HG03095 (cell line): Measurements from ENCODE around the gene ENOX1.

Experiments used
- ATAC-seq: cut with Tn5 transposase; IDR thresholded peaks from one replicate; pipeline ENCODE4 v1.9.1; 2021; ENCODE audit warnings: moderate library complexity; ENCODE audit not compliant: unreplicated experiment

ENOX1 gene

GRCh38 chr13:43401361-43401760, 385.4 kb downstream of the ENOX1 start:
- no peak for ATAC-seq

GRCh38 chr13:43397111-43397510, 389.7 kb downstream of the ENOX1 start:
- ATAC-seq: no peak

- peak; percentile 14 for ATAC-seq
Measured at GRCh38 chr13:43391036-43391435, 395.7 kb downstream of the ENOX1 start.

DNA sequence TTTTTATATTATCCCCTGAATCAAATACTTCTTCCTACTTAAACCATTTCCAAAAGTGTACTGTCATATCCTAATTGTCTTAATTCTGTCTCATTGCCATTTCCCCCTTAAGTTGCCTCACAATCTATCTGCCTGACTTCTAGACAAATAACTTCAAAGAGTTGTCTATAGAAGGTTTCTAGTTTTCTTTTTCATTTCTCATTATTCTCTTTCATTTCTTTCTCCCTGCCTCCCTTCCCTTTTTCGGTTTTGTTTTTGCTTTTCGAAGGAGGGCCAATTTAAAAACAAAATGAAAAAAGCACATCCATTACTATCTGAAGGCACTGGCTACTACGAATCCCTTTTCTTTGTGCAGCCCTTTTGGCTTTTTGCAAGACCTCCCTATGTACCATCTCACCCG, 396.2 kb downstream of the ENOX1 start:
- ATAC-seq: peak; percentile 71

DNA sequence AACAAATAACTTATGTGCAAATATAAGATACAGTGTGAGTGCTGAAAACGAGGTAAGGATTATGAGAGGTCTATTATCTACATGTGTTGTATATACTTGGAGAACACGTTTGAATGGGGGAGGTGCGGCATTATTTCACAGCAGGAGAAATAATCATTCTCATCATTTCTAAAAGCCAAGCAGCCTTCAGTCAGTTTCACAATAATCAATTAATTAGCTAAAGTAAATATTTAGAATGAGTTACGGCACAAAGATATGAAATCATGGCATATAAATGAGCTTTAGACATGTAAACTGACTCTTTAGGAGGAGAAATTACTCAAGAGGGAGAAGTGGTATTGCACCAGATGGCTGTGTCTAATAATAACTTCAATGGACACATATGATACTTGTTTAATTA, 396.8 kb downstream of the ENOX1 start:
- peak; percentile 6 for ATAC-seq

GRCh38 chr13:43389573-43389972, 397.2 kb downstream of the ENOX1 start:
- ATAC-seq: no peak

- ATAC-seq: peak; percentile 31
Measured at GRCh38 chr13:43388282-43389034, 398.3 kb downstream of the ENOX1 start.

DNA sequence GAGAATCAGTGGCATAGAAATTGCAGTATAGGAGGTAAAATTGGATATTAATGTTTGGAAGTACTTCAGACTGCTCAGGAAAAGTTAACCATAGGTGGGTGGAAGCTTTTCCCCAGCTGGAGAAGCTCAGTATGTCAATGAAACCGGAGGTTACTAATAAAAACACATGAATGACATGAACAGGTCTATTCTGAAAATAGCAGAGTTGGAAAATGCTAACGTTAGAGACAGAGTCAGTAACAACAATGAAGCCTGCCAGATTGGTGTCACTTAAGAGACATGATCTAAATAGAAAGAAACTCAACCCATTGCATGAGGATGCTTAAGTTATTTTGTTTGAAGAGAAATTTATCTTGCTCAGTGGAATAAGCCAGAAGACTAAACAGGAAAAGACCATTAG, 398.9 kb downstream of the ENOX1 start:
- no peak for ATAC-seq

DNA sequence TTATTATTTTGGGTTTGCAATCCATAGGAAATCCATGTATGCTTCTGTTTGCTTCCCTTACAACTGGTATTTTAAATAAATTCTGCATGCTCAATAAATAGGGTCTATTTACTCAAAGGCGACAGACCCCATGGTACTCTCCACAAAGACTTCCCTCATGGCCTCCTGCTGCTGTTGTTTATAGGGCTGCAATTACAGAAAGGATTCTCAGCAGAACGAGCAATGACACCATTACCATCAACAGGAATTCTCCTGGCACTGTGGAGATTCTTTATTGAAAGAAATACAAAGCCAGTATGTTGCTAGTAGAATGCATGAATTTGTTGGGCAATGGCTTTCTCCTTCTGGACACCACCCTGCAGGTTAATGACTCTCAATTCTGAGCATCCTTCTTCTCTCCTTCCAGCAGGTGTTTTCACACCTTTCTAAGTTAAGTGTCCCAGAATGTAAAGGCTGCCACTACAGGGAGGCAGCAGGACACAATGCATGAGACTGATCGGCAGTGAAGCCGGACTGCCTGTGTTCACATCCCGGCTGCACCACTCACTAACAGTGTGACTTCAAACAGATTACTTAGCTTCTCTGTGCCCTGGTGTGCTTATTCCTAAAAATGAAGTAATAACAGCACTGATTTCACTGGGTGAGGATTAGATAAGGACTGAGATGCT, 403.1 kb downstream of the ENOX1 start:
- ATAC-seq: no peak

- ATAC-seq: no peak
Measured at GRCh38 chr13:43379738-43380137, 407.0 kb downstream of the ENOX1 start.

- ATAC-seq: no peak
Measured at GRCh38 chr13:43377973-43378372, 408.8 kb downstream of the ENOX1 start.

GRCh38 chr13:43377149-43377548, 409.6 kb downstream of the ENOX1 start:
- no peak for ATAC-seq

- ATAC-seq: no peak
Measured at GRCh38 chr13:43376596-43376995, 410.2 kb downstream of the ENOX1 start.

DNA sequence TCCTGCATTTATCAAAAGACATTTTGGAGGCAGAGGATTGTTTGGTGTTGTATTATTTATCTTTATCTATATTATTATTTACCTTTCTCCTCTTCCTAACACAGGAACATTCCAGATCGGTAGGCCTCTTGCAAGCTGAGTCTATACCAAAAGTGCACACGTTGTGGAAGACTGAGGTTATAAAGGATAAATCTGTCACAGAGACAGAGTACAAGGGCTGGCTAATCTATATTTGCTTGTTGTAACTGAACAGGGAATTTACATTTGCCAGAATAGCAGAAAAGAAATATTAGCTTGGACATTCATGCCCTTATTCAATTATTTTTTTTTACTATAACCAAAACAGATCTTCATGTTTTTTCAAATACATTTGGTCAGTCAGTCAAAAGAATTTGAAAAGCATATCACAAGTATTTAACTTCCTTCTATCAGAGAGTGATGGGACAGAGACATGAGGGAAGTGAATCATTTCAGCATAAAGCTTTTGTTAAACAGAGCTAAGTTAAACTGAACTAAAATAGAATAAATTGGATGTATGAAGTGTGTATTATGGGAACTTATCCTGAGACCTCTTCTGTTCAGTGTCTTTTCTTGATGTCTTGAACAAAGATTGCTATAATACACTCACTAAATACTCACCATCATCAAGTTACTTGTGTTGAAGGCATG, 410.8 kb downstream of the ENOX1 start:
- ATAC-seq: no peak

DNA sequence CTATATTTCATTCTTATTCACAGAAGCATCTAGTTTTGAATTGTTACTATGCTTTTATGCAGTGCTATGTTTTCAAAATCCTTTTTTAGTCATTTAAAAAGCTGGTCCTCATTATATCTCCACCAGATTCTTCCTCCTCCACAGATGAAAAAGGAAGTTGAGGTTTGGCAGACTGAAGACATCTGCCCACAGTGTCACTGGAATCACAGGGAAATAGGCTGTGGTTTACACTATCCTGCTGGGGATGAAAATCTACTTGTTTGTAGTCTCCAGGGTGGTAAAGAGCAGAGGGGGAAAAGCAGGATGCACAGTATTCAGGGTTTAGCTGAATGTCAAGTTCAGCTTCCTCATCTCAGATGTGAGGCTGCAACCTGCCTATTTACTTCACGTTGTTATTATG, 412.2 kb downstream of the ENOX1 start:
- ATAC-seq: no peak

DNA sequence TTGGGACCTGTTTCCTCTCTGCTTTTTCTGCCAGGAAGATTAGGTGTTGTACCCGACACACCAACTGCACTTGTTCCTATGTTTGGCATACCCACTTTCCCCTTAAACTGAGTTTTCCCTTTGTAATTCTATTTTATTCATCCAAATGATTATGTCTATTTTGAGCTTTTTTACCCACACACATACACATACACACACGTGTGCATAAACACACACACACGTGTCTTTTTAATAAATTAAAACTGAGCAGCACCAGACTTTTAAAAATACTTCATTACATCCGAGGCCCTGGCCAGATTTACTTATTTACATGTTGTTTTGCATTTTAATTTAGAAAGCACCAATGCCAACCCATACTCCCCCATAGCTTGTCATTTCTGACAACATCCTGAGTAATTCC, 413.4 kb downstream of the ENOX1 start:
- ATAC-seq: no peak

DNA sequence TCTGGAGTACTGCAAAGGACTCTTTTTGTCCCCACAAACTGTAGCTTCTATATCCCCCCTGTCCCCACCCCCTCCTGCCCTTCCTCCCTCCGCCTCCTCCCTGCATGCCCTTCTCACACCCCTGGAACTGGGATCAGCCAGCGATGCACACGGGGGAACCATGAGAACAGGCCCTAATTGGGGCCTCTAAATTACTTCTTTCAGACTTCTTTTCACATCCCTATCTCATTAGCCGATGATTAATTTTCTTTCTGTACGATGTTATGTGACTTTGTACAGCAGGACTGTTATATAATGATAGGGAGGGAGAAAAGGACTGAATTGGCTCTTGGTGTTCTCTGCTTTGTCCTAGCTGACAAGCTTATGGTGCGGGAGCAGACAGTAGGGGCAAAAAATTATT, 415.9 kb downstream of the ENOX1 start:
- no peak for ATAC-seq

GRCh38 chr13:43369319-43369718, 417.5 kb downstream of the ENOX1 start:
- ATAC-seq: no peak

GRCh38 chr13:43368003-43368402, 418.8 kb downstream of the ENOX1 start:
- no peak for ATAC-seq

GRCh38 chr13:43365039-43365344, 421.8 kb downstream of the ENOX1 start:
- no peak for ATAC-seq

- ATAC-seq: no peak
Measured at GRCh38 chr13:43364210-43365038, 422.3 kb downstream of the ENOX1 start.
